ENCODE results near the gene CLEC7A. TPM values are rescaled to one million over a fixed set of nuclear protein-coding genes. Genes with fewer than 3 reads are reported as not detected.

CLEC7A gene
- total and polyA plus RNA-seq, 9 of the 15 experiments (the other 6 are each of a cell fraction or from before 2014, with no cell fraction given) = 0.16 TPM; not detected in 8

DNA sequence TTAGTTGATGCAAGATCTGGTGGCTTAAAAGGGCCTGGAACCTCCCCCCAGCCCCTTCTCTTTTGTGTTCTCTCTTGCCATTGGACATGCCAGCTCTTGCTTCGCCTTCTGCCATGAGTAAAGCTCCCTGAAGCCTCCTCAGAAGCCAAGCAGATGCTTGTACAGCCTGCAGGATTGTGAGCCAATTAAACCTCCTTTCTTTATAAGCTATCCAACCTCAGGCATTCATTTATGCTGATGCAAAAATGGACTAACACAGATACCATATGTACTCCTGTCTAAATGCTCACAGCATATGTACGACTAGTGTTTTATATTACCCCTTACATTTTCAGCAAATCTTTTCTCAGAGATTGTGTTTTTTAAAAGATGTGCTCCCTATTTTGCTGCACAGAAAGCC lies 57.9 kb downstream of the CLEC7A start (continued):
- no peak for TF ChIP-seq DIDO1 (tag; IDR thresholded peaks at IDR 0.05; ENCODE audit: low read depth)
- TF ChIP-seq ZNF165 (CRISPR knock-in tag; IDR thresholded peaks at IDR 0.05; ENCODE audit: borderline replicate concordance) = no peak

DNA sequence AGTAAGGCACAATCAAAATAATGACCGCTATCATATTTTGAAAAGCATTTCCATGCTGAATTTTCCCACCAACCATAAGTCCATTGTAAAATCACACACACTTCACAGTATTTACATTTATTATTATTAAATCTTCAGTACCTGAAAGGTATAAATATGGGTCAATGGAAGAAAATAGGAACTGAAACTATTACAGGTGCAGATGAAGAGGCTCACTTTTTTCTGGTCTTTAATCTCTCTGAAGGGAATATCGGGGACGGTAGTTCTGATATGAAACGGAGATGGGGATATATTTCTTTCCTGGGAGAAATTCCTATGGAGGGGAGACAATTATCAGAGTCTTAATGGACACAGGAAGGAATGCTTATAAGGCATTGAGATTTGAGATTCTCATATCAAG lies 59.6 kb downstream of the CLEC7A start:
- ChIA-PET POLR2A (no interaction called here), CTCF (ENCODE audit: low intra/inter-chr PET ratio) (no interaction called here)
- ATAC-seq (no peak), DNase-seq (ENCODE audit: extremely low read depth in 1 of 4, low spot score in 3 of 4) (no peak), FAIRE-seq (no peak)
- H3K9me1 ChIP-seq (ENCODE audit: control insufficient read depth, insufficient read depth, low read length) = no peaks in the 10 kb centered on the region
- no peaks in the 10 kb centered on the region for H3K79me2 ChIP-seq (ENCODE audit: control insufficient read depth, insufficient read depth, low read length)
- 0% methylated on average over 4 of the region's 4 CpGs for WGBS (ENCODE audit: insufficient coverage, low coverage, missing lambda C conversion rate)
- no TSS peak for BruUV-seq (replicated peaks)
- H3K4me1 ChIP-seq (replicated peaks in 1 of 2; ENCODE audit: control insufficient read depth in 2 of 2, insufficient read depth in 2 of 2, low read length in 2 of 2) = no peaks in the 10 kb centered on the region
- H4K20me1 ChIP-seq (replicated peaks; ENCODE audit: control insufficient read depth, insufficient read depth, low read length) = no peaks in the 10 kb centered on the region
- H3K36me3 ChIP-seq (ENCODE audit: control insufficient read depth, insufficient read depth, low read length) = no peaks in the 10 kb centered on the region
- intact Hi-C loops (cut with micrococcal nuclease) = no loop called here
- H3K9me3 ChIP-seq (replicated peaks; ENCODE audit: control insufficient read depth, insufficient read depth, low read depth, low read length) = no peaks in the 10 kb centered on the region
- in situ Hi-C loops (cut with MboI) = no loop called here
- H3K27ac ChIP-seq (ENCODE audit: extremely low read depth, low read depth, low read length) = no peak overlapping the region
- no peak overlapping the region for H3K4me3 ChIP-seq
- H3K9ac ChIP-seq (ENCODE audit: insufficient read depth in 1 of 2, low read depth in 2 of 2, low read length in 2 of 2) = no peak overlapping the region
- no peak overlapping the region for H2AFZ ChIP-seq (ENCODE audit: low read depth, low read length)
- H3K27me3 ChIP-seq (ENCODE audit: control insufficient read depth in 2 of 2, insufficient read depth in 2 of 2, low read length in 2 of 2) = no peaks in the 10 kb centered on the region; a peak in 2 of 5 replicates
- H3K4me2 ChIP-seq (ENCODE audit: insufficient read depth, low read length) = no peak overlapping the region
- TF ChIP-seq SMAD3 (CRISPR knock-in tag; conservative IDR thresholded peaks at IDR 0.05) (no peak), CTBP1 (IDR thresholded peaks at IDR 0.05; ENCODE audit: borderline replicate concordance) (no peak), ARNT (IDR thresholded peaks at IDR 0.05) (no peak), HDAC1 (IDR thresholded peaks at IDR 0.05) (no peak), SREBF2 (CRISPR knock-in tag; IDR thresholded peaks at IDR 0.05) (no peak), POU5F1 (IDR thresholded peaks at IDR 0.05; ENCODE audit: borderline replicate concordance, low read depth, low read length, partially characterized antibody) (no peak), ZNF407 (IDR thresholded peaks at IDR 0.05; ENCODE audit: low read depth) (no peak), MAX (CRISPR knock-in tag; IDR thresholded peaks at IDR 0.05) (no peak), THRB (CRISPR knock-in tag; conservative IDR thresholded peaks at IDR 0.05) (no peak), FOXK2 (conservative IDR thresholded peaks at IDR 0.05 in 1 of 2, IDR thresholded peaks at IDR 0.05 in 1 of 2; ENCODE audit: low read depth in 2 of 2) (no peak)

Measured in K562 (cell line).